Activated naive CD8-positive, alpha-beta T cell treated with anti-CD3 and anti-CD28 coated beads for 36 hours (primary cell): Measurements from ENCODE around the gene OR10H2. TPM values are rescaled to one million over a fixed set of nuclear protein-coding genes. Genes with fewer than 3 reads are reported as not detected.
A peak's percentile ranks its signal among the peaks of the same experiment; 100 is the strongest.
"Not testable (repeated sequence)": the region's sequence is repeated elsewhere in the genome, so short reads cannot be mapped to it uniquely, and the experiment has no call there.

Experiments used
- DNase-seq: peaks from one replicate; pipeline ENCODE4 v3.0.0; 2021
- H3K27ac Mint-ChIP-seq: one replicate; pipeline ENCODE4 v1.8.0; 2022; ENCODE audit warnings: mild to moderate bottlenecking, moderate library complexity, mixed read lengths
- H3K27me3 Mint-ChIP-seq: one replicate; pipeline ENCODE4 v1.8.0; 2022; ENCODE audit warnings: mild to moderate bottlenecking, mixed read lengths
- H3K36me3 Mint-ChIP-seq: one replicate; pipeline ENCODE4 v1.8.0; 2021; ENCODE audit warnings: mild to moderate bottlenecking, mixed read lengths
- H3K4me1 Mint-ChIP-seq: one replicate; pipeline ENCODE4 v1.8.0; 2021; ENCODE audit warnings: mixed read lengths
- H3K4me3 Mint-ChIP-seq: one replicate; pipeline ENCODE4 v1.8.0; 2022; ENCODE audit warnings: mild to moderate bottlenecking, moderate library complexity, mixed read lengths
- H3K9me3 Mint-ChIP-seq: one replicate; pipeline ENCODE4 v1.8.0; 2022; ENCODE audit warnings: mixed read lengths
- total RNA-seq, 2 experiments: library from RNA; stranded (reverse); gene quantifications; one replicate each; pipeline ENCODE4 v1.2.3, GENCODE V29; 2021

The OR10H2 gene
- total RNA-seq, 2 experiments from 2014 or later, result not detected

- Mint-ChIP-seq H3K27me3 (peaks cover 7% of the 10 kb centered on the region), H3K9me3 (peaks cover 3% of the 10 kb centered on the region), H3K4me1 (no peaks in the 10 kb centered on the region), H3K27ac (no peak overlapping the region), H3K36me3 (no peaks in the 10 kb centered on the region), H3K4me3 (no peak overlapping the region)
- no peak for DNase-seq
These were observed 4.6 kb downstream of the OR10H2 start for GRCh38 chr19:15732388-15732787.

- Mint-ChIP-seq H3K27me3 (peaks cover 7% of the 10 kb centered on the region), H3K4me1 (no peaks in the 10 kb centered on the region), H3K9me3 (peaks cover 3% of the 10 kb centered on the region), H3K4me3 (no peak overlapping the region), H3K27ac (no peak overlapping the region), H3K36me3 (no peaks in the 10 kb centered on the region)
- DNase-seq, result no peak
These were observed 6.1 kb downstream of the OR10H2 start for GRCh38 chr19:15733895-15734294.

- H3K27me3 Mint-ChIP-seq, result no peaks in the 10 kb centered on the region
- H3K4me3 Mint-ChIP-seq, result no peak within 1 kb of the TSS
- peaks cover 8% of the 10 kb centered on the region for H3K9me3 Mint-ChIP-seq
- DNase-seq, result no peak
- H3K36me3 Mint-ChIP-seq, result peaks cover 5% of the 10 kb centered on the region
- H3K27ac Mint-ChIP-seq, result no peak within 1 kb of the TSS
- H3K4me1 Mint-ChIP-seq, result no peaks in the 10 kb centered on the region
These were observed 9.9 kb downstream of the OR10H2 start, which contains the start of gene OR10H3 for GRCh38 chr19:15737722-15738121. Gene OR10H3, plus strand, starts transcription at chr19:15737985. Its CDS starts 3,408 bp downstream, at chr19:15741393.

- no peak for DNase-seq
- H3K4me1 Mint-ChIP-seq, result no peaks in the 10 kb centered on the region
- peaks cover 10% of the 10 kb centered on the region for H3K27me3 Mint-ChIP-seq
- peaks cover 8% of the 10 kb centered on the region for H3K9me3 Mint-ChIP-seq
- H3K36me3 Mint-ChIP-seq, result peaks cover 5% of the 10 kb centered on the region
- H3K4me3 Mint-ChIP-seq, result no peak overlapping the region
- no peak overlapping the region for H3K27ac Mint-ChIP-seq
These were observed 13.0 kb downstream of the OR10H2 start for GRCh38 chr19:15740785-15741184.

- H3K27me3 Mint-ChIP-seq, result peaks cover 38% of the 10 kb centered on the region
- no peaks in the 10 kb centered on the region for H3K9me3 Mint-ChIP-seq
- no peak overlapping the region for H3K27ac Mint-ChIP-seq
- no peak overlapping the region for H3K4me3 Mint-ChIP-seq
- no peak for DNase-seq
- H3K4me1 Mint-ChIP-seq, result no peaks in the 10 kb centered on the region
- no peaks in the 10 kb centered on the region for H3K36me3 Mint-ChIP-seq
These were observed 20.4 kb downstream of the OR10H2 start for GRCh38 chr19:15748239-15748638.

GRCh38 chr19:15758379-15758778, 30.6 kb downstream of the OR10H2 start:
- H3K27me3 Mint-ChIP-seq, result peaks cover 84% of the 10 kb centered on the region
- H3K4me3 Mint-ChIP-seq, result no peak overlapping the region
- no peaks in the 10 kb centered on the region for H3K36me3 Mint-ChIP-seq
- H3K4me1 Mint-ChIP-seq, result no peaks in the 10 kb centered on the region
- DNase-seq, result no peak
- no peak overlapping the region for H3K27ac Mint-ChIP-seq
- H3K9me3 Mint-ChIP-seq, result peaks cover 6% of the 10 kb centered on the region

GRCh38 chr19:15759962-15760565, 32.2 kb downstream of the OR10H2 start:
- H3K4me3 Mint-ChIP-seq, result peak overlapping the region; percentile 62
- no peaks in the 10 kb centered on the region for H3K36me3 Mint-ChIP-seq
- H3K4me1 Mint-ChIP-seq, result no peaks in the 10 kb centered on the region
- H3K9me3 Mint-ChIP-seq, result peaks cover 6% of the 10 kb centered on the region
- H3K27me3 Mint-ChIP-seq, result peaks cover 71% of the 10 kb centered on the region
- peak; percentile 15 for DNase-seq
- H3K27ac Mint-ChIP-seq, result no peak overlapping the region

- Mint-ChIP-seq H3K36me3 (no peaks in the 10 kb centered on the region), H3K4me1 (no peaks in the 10 kb centered on the region), H3K27me3 (peaks cover 16% of the 10 kb centered on the region), H3K4me3 (no peak overlapping the region), H3K9me3 (no peaks in the 10 kb centered on the region), H3K27ac (no peak overlapping the region)
- no peak for DNase-seq
These were observed 41.8 kb downstream of the OR10H2 start for GRCh38 chr19:15769586-15769985.

- not testable (repeated sequence) for H3K4me1 Mint-ChIP-seq, DNase-seq, H3K27ac Mint-ChIP-seq, H3K36me3 Mint-ChIP-seq, H3K9me3 Mint-ChIP-seq, H3K4me3 Mint-ChIP-seq
- peaks cover 18% of the 10 kb centered on the region for H3K27me3 Mint-ChIP-seq
These were observed 46.3 kb downstream of the OR10H2 start for GRCh38 chr19:15774159-15774558.

- Mint-ChIP-seq H3K27ac (no peak overlapping the region), H3K27me3 (peaks cover 12% of the 10 kb centered on the region), H3K36me3 (no peaks in the 10 kb centered on the region), H3K4me1 (no peaks in the 10 kb centered on the region), H3K9me3 (no peaks in the 10 kb centered on the region), H3K4me3 (no peak overlapping the region)
- no peak for DNase-seq
These were observed 47.4 kb downstream of the OR10H2 start for GRCh38 chr19:15775249-15775648.

GRCh38 chr19:15776264-15776663, 48.4 kb downstream of the OR10H2 start:
- H3K4me3 Mint-ChIP-seq, result no peak overlapping the region
- DNase-seq, result no peak
- H3K36me3 Mint-ChIP-seq, result no peaks in the 10 kb centered on the region
- no peaks in the 10 kb centered on the region for H3K4me1 Mint-ChIP-seq
- peaks cover 9% of the 10 kb centered on the region for H3K27me3 Mint-ChIP-seq
- no peak overlapping the region for H3K27ac Mint-ChIP-seq
- H3K9me3 Mint-ChIP-seq, result no peaks in the 10 kb centered on the region

- no peak overlapping the region for H3K4me3 Mint-ChIP-seq
- no peaks in the 10 kb centered on the region for H3K9me3 Mint-ChIP-seq
- no peak for DNase-seq
- no peaks in the 10 kb centered on the region for H3K36me3 Mint-ChIP-seq
- H3K27ac Mint-ChIP-seq, result no peak overlapping the region
- H3K27me3 Mint-ChIP-seq, result peaks cover 6% of the 10 kb centered on the region
- H3K4me1 Mint-ChIP-seq, result no peaks in the 10 kb centered on the region
These were observed 49.5 kb downstream of the OR10H2 start for GRCh38 chr19:15776991-15777970.

Other genes with a start within 250 kb of the OR10H2 start
- gene PGLYRP2, start 248.5 kb upstream of the OR10H2 start, total RNA-seq, result not detected
- gene CYP4F22, start 219.5 kb upstream of the OR10H2 start, total RNA-seq, result 1 to 10 TPM; 1.3 to 1.6 TPM
- gene CYP4F8, start 112.8 kb upstream of the OR10H2 start, total RNA-seq, result not detected
- under 1 TPM; 0.06 to 0.23 TPM for gene CYP4F3, start 87.1 kb upstream of the OR10H2 start, total RNA-seq
- gene CYP4F12, start 54.9 kb upstream of the OR10H2 start, total RNA-seq, result not detected
- not detected for gene OR10H3, start 10.0 kb downstream of the OR10H2 start, total RNA-seq
- not detected for gene OR10H5, start 59.6 kb downstream of the OR10H2 start, total RNA-seq
- gene OR10H1, start 87.6 kb downstream of the OR10H2 start, total RNA-seq, result not detected
- gene CYP4F2, start 170.1 kb downstream of the OR10H2 start, total RNA-seq, result under 1 TPM in 1 of 2 experiments, not detected in 1; 0.14 TPM
- gene CYP4F11, start 206.5 kb downstream of the OR10H2 start, total RNA-seq, result not detected
- gene OR10H4, start 221.0 kb downstream of the OR10H2 start, total RNA-seq, result not detected